GM18909 (cell line): Measurements from ENCODE around the gene ASTN2.
A peak's percentile ranks its signal among the peaks of the same experiment; 100 is the strongest.

ENCODE experiments used
- ATAC-seq: cut with Tn5 transposase; IDR thresholded peaks from one replicate; pipeline ENCODE4 v1.9.1; 2021; ENCODE audit warnings: mild to moderate bottlenecking; ENCODE audit not compliant: unreplicated experiment, poor library complexity

The ASTN2 gene

DNA sequence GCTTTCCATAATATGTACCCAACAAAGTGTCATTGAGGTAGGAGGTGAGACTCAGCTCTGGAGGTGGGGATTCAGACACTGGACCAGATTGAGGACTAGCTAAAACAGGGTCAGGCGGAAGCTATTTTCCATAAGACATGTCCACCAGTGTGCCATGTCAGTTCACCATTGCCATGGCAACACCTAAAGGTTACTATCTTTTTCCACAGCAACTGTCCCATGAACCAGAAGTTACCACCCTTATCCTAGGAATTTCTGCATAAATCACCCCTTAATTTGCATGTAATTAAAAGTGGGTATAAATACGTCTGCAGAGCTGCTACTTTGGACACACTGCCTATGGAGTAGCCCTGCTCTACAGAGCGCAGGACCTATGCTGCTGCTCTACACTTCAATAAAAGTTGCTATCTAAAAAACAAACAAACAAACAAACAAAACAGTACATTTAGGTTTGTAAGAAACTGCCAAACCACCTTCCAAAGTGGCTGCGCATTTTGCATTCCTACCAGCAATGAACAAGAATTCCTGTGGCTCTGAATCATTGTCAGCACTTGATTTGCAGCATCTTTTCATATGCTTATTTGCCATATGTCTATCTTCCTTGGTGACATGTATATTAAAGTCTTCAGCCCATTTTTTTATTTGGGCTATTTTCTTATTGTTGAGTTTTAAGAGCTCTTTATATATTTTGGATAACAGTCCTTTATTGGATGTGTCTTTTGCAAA, 745.7 kb downstream of the ASTN2 start:
- ATAC-seq, result no peak

DNA sequence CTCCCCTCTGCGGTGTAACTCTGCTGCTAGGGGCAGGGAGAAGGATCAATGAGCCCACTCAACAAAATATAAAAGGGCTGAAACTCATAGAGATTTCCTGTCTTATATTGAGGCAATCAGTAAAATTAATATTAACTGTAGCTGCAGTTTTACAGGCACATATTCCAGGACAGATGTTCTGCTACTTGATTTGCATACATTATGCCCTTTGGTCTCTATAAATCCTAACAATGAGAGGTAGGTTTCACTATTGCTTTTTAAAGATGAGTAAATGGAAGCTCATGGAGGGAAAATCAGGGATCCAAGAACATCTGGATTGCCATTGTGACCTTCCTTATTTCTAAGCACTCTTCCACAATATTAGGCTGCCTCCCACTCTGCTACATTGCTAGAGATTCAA, 751.3 kb downstream of the ASTN2 start:
- no peak for ATAC-seq

- no peak for ATAC-seq
Measured at GRCh38 chr9:116662646-116663310, 752.1 kb downstream of the ASTN2 start.

DNA sequence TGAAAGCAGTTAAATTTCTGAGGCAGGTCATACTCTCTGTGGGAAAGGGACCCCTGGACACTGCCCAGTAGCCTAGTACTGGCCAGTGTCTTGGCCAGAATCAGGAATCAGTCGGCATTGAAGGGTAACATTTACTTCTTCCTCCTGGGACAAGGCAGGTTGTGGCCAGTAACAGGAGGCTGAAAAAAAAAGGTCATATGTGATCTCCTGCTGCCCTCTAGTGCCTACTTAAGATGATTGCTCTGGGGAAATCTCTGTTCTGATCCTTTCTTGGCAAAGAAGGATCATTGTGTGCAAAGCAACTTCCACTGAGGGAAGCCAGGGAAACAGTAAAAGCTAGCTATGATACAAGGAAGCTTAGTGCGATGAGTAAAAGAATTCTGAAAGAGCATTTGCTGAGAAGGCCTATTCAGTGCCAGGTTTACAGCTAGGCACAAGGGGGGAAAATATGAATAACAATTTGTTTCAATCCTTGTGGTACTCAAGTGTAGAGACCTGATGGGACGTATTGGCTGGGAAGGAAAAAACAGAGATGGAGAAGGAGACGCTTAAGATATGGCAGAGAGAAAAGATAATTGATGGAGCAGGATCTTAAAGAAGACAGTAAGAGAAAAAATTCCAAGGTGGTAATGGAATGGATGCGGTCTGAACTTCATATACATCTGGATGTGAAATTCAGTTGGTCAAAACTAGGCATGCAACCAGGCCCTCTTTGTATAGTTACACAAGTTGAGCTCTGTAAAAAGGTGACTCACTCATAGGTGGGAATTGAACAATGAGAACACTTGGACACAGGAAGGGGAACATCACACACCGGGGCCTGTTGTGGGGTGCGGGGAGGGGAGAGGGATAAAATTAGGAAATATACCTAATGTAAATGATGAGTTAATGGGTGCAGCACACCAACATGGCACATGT, 753.6 kb downstream of the ASTN2 start:
- ATAC-seq, result peak; percentile 89

- ATAC-seq, result no peak
Measured at GRCh38 chr9:116658265-116658664, 756.6 kb downstream of the ASTN2 start.

DNA sequence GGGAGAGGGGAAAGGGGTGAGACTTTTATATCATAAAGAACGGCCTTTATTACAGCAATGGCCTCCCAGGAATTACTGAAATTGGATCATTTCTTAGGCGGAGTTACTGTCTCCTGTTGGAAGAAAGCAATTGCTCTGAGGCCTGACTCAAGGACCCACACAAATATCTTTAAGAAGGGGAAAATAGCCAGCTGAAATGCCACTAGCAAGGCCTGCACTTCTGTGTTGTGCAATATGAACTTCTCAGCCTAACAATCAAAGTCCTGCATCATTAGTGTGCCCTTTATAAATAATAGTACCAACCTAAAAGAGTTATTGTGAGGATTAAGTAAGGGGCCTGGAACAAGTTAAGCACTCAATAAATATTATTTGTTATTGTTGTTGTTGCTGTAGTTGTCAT, 757.9 kb downstream of the ASTN2 start:
- ATAC-seq, result no peak

GRCh38 chr9:116656501-116656971, 758.3 kb downstream of the ASTN2 start:
- ATAC-seq, result no peak

- ATAC-seq, result no peak
Measured at GRCh38 chr9:116654059-116654355, 760.9 kb downstream of the ASTN2 start.

GRCh38 chr9:116653348-116654058, 761.4 kb downstream of the ASTN2 start:
- ATAC-seq, result no peak

DNA sequence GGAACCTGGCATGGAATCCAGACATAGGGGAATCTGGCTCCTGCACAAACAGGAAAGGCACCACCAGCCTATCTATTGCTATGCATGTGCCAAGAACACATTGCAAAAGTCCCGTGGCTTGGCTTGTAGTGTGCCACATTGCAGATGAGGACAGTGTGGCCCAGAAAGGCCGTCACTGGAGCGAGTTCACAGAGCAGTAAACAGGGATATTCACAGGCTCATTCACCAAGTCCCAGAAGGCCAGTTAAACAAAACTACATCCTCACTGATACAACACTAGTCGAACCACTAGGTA, 767.4 kb downstream of the ASTN2 start:
- no peak for ATAC-seq

DNA sequence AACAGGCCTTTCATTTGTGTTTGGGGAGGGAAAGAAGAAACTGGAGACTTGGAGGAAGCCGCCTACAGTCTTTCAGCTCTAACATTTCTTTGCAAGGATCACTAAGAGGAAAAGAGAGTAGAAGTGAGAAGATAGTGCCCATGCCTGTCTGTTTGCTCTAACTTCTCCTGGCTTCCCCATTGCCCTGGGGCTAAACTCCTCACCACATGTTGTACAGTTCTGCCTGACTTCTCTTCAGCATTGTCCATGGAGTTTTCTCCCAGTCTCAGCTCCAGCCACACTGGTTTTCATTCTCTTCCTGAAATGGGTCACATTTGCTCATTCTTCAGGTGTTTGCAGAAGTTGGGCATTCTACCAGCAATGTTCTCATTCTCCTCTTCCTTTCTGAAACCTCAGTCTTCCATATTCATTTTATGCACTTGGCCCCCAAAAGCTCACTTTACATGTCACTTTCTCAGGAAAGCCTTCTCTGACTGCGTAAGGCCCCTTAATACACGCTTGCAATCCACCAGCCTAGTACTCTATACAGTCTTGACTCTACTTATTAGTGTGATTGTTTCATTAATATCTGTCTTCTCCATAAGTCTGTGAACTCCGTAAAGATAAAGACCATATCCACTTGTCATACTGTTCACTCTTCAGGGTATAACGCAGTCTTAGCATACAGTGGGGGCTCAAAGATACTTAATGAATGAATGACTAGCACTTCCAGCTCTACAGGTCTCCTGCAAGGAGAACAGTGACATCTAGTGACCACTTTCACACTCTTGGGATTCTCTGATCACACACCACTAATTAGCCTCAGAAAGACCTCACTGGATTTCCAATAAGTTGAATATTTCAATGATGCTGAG, 768.0 kb downstream of the ASTN2 start:
- ATAC-seq, result peak; percentile 56

- no peak for ATAC-seq
Measured at GRCh38 chr9:116644091-116644688, 770.7 kb downstream of the ASTN2 start.

DNA sequence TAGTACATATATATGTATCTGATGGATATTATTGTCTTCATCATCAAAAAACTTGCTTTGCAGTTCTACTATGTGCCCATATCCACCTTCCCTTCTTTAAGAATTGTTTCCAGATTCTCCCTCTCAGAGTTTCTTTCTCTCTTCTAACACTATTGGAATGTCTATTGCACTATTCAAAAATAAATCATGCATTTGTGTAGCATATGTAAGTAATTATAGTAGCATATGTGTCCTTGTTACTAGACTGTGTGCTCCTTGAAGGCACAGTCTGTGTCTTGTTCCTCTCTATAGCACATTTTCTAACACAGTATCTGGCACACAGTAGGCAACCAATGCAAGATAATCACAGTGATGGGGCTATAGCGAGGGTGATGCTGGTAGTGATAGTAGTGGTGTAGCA, 771.2 kb downstream of the ASTN2 start:
- ATAC-seq, result no peak

DNA sequence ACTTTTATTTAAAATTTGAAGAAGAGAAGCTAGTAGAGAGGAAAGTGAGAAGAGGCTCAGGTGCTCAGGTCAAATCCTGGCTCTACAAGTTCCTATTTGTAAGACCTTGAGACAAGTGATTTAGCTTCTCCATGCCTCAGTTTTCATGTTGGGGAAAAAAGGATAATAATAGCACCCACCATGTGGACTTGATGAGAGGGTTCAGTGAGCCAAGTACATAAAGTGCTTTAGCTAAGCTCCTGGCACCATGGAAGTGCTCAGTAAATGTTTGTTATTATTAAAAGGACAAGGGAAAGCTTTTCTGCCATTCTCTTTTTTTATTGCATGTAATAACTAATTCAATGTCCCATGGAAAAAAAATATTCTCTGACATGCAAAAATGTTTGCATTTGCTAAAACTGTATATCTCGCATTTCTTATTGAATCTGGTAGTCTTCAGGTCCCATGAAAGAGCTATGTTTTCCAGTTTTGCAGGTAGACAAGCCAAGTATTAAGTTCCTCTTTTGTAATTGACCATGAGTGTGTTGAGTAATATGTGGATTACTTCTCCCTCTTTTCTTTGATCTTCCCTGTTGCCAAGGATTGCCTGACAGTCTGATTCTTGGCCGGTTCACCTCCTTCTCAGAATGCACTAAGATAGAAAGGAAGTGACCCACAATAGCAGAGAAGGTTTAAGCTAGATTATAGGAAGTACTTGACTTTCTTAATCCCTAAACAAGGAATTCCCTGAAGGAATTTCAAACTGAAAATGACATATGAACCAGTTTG, 773.4 kb downstream of the ASTN2 start:
- no peak for ATAC-seq

- no peak for ATAC-seq
Measured at GRCh38 chr9:116639251-116639741, 775.6 kb downstream of the ASTN2 start.

DNA sequence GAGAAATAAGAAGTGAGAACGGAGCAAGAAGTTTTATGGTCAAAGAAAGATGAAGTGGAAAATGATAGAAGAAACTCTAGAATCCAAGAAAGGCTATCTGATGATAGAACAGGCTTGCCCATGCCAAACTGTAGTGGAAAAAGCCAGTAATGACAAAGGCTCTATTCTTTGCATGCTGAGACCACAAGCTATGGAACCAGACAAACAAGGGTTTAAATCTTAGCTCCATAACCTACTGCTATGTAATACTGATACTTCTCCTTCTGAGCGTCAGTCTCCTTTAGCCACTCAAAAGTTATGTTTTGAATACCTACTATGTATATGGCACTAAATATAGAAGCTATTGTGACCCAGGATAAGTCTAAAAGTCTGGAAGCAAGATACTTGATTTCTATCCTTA, 778.9 kb downstream of the ASTN2 start:
- no peak for ATAC-seq

- no peak for ATAC-seq
Measured at GRCh38 chr9:116632990-116633838, 781.6 kb downstream of the ASTN2 start.

GRCh38 chr9:116629634-116630033, 785.2 kb downstream of the ASTN2 start:
- no peak for ATAC-seq
